SKM-1 (cell line): ENCODE data around the gene ISOC2.
"Not testable (repeated sequence)": the region's sequence is repeated elsewhere in the genome, so short reads cannot be mapped to it uniquely, and the experiment has no call there.

ENCODE experiments used
- DNase-seq: peaks from one replicate; lab custom pipeline; 2025; ENCODE audit not compliant: unreplicated experiment; lab: John Stamatoyannopoulos, UW

Gene ISOC2

DNA sequence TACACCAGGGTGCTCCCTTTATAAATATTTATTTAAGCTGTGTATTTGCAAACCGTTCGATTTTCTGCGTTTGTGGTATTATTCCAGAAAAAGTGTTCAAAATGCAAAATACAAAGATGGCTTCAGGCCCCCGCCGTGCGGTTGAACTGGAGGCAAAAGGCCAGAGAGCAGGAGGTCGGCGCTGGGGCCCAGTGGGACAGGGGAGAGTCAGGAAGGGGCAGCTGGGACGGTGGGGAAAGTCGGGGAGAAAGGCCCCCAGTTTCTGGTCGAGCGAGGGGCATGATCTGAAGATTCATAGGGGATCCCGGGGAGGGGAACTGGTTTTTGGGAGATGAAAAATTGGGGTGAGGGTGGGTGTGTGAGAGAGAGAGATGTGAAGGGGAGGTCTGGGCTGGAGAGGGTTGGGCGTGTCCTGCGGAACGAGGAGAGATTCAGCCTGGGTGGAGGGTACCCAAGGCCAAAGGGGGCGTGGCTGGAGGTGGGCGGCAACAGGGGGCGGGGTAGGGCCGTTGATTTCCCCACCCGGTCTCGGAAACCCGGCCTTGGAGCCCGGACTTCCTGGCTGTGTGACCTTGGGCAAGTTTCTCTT lies 678 bp downstream of the ISOC2 start:
- DNase-seq: no peak

DNA sequence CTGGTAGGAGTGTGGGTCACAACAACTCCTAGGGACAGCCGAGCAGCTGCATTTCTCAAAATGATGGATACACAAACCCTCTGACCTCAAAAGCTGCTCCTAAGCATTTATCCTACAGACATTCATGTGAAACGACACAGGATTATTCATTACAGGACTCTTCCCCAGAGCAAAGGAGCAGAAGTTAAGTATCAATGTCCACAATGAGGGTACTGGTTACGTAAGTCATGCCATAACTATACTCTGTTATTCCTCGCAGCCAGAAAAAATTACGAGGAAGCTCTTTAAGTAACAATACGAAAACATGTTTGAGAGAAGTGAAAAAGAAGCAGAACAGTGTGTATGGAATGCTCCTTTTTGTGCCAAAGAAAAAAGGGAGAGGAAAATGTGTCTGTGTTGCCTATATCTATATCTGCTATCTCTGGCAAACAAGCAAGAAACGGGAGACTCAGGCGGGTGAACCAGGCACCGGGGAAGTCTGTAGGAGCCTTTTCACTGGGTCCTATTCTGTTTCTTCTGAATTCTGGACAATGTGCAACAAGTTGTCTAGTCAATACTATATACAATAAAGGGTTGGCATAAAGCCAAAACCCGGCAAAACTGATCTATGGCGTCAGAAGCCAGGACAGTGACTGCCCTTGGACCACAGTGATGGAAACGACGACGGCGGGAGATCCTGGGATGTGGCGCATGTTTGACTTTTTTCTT lies 1.3 kb downstream of the ISOC2 start:
- no peak for DNase-seq

DNA sequence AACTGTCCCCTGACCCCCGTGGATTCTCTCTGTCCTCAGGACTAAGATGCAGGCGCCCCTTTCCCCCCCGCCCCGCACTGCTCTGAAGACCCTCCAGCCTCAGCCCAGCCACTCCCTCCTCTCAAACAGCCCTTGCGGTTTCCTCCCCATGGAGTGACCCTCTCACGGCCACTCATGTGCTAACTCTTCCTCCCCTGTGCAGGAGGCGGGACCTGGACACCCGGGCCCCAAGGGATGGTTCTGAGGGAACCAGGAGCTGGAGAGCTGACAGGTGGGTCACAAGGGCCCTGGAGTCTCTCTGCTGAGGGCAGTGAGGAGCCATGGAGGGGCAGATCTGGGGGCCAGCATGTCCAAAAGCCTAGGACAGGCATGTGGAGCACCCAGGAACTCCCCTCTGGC lies 1.9 kb downstream of the ISOC2 start:
- no peak for DNase-seq

DNA sequence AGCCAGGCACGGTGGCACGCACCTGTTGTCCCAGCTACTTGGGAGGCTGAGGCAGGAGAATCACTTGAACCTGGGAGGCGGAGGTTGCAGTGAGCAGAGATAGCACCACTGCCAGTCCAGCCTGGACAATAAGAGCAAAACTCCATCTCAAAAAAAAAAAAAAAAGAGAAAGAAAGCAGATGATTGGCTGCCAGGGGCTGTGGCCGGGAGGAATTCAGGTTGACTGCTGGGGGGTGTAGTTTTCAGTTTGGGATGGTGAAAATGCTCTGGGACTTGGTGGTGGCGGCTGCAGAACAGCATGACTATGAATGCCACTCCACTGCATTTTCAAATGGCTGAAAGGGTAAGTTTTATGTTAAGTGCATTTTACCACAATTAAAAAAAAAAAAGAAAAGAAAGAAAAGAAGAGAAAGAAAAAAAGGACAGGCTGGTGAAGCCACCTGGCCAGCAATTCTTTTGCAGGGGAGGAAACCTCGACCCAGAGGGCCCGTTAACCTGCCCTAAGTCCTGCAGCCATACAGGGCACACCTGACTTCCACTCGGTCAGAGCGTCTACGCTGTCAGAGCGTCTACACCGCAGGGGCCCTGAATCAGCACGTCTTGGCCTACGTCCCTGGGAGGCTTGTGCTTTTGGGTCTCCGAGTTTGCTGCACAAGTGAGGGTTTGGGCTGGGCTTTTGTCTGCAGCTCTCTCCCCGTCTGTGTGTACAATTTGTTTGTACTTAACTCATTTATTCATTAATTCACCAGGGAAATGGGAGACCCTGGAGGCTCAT lies 3.6 kb downstream of the ISOC2 start:
- no peak for DNase-seq

DNA sequence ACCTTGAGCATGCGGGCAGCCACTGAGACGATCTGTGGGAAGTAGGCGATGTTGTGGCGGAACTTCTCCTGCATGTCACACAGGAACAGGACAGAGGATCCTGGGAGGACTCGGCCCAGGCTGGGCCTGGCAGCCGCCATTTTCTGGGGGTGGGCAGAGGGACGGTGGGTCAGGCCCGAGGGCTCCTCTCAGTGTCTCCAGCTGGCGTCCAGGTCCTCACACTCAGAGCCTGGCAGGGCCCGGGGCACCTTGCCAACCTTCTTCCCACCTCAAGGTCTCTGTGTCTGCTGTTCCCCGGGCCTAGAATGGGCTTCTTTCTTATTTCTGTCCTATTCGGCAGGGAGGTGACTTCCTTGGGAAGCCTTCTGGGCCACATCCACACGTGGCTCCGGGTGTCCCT lies 5.1 kb downstream of the ISOC2 start:
- DNase-seq: no peak

DNA sequence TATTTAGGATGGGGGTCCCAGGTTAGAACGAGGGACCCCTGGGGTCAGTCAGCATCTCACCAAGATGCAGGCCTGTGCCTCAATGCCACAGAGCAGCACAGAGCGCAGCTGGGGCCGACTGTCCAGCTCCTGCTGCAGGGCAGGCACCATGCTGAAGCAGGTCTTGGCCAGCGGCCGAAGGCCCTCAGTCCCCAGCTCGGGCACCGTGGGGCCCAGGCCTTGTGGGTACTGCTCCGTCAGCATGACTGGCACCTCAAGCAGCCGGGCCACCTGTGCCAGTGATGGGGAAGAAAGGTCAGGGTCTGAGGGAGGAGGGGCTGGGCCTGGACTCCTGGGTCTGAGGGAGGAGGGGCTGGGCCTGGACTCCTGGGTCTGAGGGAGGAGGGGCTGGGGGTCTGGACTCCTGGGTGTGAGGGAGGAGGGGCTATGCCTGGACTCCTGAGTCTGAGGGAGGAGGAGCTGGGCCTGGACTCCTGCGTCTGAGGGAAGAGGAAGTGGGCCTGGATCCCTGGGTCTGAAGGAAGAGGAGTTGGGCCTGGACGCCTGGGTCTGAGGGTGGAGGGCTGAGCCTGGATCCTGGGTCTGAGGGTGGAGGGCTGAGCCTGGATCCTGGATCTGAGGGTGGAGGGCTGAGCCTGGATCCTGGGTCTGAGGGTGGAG lies 5.7 kb downstream of the ISOC2 start:
- no peak for DNase-seq

DNA sequence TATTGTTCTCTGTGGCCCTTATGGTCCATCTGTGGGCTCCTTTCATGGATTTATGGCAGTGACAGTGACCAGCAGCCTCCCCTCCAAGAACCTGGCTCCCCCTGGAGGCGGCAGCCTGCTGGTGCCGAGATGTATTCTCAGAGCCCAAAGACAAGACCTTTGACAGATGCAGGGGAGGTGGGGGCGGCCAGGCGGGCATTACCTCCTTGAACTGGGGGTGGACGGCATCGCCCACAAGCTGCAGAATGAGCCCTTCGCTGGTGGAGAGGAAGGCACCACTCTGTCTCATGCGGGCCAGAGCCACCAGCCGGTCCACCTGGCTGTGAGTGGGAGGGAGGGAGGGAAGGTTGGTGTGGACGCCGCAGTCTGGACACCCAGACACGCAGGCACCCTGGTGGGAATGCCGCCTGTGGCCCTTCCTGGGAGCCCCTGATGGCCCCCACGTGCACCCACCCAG lies 6.6 kb downstream of the ISOC2 start:
- no peak for DNase-seq

DNA sequence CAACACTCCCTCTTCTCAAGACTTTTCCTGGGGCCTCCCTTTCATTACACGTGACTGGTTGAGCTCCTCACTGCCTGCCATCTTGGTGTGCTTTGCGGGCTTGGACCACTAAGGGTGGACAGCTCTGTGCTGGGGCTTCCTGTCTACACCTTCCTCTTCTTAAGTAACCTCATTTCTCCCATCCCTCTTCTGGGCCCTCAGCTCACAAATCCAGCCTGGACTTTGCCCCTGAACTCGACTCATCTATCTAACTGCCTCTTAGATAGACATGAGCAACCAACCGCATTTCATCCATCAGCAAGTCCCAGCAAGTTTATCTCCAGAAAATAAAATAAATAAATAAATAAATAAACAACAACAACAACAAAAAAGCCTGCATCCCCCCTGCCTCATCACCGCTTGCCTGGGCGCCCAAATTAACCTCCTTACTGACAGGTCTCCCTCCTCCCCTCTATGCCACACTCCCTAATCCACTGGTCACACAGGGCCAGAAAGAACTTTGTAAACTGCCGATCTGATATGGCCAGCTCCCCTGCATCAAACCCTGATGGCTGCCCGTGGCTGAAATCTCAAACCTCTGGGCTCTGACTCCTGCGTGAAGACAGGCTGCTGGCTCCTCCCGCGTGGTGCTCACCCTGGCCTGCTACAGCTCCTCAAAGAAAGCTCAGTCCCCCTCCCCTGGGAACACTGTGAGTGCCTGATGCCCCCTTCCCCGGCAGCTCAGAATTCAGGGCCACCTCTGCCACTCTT lies 7.8 kb downstream of the ISOC2 start:
- DNase-seq: no peak

DNA sequence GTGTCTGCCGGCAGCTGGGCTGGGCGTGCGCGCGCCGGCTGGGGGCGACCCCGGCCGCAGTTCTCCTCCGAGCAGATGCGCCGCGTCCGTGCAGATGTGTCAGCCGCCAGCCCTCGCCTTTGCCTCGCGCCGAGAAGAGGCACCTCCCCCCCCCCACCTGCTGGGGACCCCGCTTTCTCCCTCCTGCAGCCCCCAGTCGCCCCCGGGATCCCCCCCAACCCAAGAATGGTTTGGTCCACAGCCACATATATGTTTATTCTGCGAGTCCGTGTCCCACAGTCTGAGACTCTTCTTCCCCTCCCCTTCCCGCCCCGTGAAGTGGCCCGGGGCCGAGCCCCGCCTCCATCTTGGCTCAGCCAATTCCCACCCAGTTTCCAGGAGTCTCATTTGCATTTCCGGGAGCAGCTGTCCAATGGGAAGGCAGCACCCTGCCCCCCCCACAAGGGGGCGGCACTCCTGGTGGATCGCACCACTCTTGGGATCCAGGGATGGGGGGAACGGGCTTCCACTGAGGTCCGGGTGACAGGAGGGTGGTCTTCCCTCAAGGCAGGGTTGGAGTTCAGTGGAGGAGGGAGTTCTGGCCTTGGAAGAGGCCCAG lies 8.6 kb downstream of the ISOC2 start:
- DNase-seq: no peak

DNA sequence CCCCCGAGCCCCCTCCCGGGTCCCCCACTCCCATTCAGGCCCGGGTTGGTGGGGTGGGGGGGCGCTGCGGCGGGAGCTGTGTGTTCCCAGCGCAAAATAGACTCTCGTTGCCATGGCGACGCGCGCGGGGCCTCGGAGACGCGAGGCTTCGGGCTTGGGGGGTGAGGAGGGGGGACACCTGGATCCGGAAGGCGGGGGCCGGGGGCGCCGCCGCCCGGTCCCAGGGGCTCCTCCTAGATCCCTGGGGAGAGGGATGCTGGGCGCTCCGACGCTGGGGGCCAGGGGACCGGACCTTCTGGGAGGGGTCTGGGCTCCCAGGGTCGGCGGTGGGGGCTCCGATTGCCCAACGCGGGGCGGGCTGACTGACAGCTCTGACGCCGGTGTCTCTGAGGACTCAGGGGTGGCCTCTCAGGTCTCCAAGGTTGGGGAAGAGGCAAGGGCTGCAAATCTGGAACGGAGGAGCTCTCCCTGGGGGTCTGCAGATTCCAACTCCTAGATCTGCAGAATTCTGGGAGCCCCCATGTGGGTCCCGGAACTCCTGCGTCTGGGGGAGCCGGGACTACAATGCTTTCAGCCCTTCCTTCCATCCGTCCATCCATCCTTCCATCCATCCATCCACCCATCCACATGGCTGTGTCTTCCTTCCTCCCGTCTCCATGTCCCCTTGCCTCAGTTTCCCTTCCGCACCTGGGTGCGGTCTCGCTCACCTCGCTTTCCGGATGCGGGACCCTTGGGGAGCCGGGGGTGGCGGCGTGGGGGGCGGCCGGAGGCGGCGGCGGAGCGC lies 9.3 kb downstream of the ISOC2 start:
- no peak for DNase-seq

DNA sequence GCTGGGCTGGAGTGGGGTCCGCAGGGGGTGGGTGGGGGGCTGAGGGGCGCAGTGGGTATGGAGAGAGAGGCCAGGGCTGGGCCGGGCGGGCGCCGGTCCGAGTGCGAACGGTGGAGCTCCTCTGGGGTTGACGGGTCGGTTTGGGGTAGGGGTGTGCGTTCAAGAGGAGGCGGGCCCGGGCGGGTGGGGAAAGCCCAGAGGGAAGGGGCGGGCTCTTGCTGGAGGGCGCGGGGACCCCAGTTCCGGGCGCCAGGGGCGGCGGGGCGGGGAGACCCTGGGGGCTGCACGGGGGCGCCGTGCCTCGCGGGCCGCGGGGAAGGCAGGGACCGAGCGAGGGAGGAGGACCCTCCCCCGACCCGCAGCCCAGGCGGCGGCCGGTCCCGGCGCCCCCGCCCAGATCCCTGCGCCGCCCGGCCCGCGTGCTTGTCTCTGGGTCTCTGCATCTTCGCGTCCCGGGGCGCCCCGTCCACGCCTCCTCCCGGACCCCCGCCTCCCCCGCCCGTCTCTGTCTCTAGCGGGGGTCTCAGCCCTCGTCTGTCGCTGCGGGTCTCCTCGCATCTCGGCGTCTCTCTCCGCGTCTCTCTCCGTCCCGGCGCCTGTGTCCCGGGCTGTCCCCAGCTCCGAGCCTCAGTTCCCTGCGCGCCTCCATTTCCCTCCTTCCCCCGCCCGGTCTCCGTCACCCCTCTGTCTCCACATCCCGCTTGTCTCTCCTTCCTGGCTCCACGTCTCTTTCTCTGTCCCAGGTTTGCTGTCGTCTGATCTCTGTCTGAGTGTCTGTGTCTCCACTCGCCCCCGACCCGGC lies 10.1 kb downstream of the ISOC2 start:
- no peak for DNase-seq

DNA sequence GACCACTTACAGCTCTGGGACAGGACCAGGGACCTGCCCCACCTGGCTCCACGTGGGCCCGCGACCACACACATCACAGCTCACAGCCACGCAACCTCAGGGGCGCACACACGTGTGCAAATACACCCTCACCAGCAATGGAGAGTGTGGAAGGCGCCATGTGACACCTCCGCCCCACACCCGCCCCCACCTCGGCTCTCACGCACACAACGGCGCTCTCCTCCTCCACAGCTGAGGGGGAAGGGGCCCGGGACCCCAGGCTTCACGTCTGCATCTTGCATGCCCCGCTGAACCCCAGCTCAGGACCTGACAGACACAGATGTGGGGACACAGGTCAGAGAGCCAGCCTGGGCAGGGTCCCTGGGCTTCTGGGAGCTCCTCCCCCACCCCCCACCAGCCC lies 12.0 kb downstream of the ISOC2 start:
- DNase-seq: no peak

DNA sequence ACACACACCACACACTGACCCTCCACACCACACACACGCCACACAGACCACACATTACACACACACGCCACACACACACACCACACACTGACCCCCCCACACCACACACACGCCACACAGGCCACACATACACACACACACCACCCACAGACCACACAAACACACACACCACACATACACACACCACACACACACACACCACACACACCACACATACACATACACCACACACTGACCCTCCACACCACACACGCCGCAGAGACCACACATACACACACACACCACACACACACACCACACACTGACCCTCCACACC lies 13.3 kb downstream of the ISOC2 start:
- not testable (repeated sequence) for DNase-seq

DNA sequence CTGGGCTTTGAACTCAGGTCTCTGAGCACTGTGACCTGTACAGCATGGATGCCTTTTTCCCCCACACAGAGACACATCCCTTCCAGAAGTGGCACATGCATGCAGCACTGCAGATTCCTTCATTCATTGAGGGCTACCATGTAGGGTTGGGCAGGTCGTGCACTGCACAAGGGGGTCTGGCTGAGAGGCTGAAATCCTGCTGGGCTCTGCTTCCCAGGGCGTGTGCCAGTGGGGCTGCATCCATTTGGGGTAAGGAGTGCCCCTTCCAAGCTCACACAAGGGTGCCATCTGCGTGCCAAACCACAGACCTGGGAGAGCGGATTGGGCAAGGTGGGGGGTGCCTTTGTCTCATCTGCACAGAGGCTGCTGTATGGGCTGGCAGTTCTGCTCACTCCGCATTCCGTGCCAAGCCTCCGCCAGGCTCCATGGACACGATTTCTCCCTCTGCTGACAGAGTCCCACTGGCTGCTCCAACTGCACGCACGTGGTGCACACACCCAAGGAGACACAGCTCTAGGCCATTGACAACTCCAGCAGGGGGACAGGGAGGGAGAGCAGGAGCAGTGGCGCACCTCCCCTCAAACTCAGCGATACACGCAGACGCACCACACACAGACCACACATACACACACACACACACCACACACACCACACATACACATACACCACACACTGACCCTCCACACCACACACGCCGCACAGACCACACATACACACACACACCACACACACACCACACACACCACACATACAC lies 13.8 kb downstream of the ISOC2 start:
- DNase-seq: no peak

DNA sequence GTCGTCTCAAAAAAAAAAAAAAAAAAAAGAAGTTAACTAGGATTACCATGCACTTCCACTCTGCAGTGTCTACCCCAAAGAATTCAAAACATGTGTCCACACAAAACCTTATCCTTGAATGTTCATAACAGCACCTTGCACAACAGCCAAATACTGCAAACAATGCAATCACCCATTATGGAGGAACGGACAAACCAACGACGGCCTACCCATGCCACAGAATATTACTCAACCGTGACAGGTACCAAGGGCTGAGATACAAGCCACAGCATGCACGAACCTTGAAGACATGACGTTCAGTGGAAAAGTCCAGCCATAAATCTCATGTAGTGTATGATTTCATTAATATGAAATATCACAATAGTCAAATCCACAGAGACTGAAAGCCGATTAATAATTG lies 15.4 kb downstream of the ISOC2 start:
- DNase-seq: no peak

DNA sequence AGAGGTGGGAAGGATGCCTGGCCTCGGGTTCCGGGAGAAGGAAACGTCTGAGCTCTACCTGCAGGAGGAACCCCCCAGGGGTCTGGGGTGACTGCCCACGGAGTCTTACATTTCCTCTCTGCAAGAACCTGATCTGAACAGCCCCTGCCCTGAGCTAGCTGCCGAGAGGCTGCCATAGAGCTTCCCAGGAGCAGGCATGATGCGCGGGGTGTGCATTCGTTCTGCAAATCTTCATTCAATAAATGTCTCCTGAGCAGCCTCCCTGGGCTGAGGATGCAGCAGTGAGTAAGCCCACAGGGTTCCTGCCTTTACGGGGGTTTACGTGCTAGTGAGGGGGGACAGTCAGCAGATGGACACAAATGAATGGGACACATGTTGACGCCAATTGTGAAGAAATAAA lies 16.8 kb downstream of the ISOC2 start:
- no peak for DNase-seq

DNA sequence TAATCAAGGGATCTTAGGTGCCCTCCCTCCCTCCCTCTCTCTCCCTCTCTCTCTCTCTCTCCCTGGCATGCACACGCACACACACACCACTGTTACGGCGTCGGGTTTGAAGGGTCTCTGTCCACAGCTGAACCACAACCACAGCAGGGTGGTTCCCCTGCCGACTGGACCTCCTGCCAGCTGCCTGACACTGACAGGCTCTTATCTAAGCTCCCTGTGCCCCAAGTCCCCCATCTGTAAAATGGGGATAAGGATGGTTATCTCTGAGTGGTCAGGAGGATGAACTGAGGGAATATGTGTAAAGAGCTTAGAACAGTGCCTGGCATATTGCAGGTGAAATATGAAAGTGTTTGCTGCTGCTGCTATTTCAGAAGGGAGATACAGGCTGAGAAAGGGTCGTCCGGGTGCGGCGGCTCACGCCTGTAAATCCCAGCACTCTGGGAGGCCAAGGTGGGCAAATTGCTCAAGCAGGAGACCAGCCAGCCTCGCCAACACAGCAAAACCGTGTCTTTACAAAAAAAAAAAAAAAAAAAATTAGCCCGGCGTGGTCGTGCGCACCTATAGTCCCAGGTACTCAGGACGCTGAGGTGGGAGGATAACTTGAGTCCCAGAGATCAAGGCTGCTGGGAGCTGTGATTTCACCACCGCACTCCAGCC lies 17.5 kb downstream of the ISOC2 start:
- no peak for DNase-seq
